ENCODE measurements around the gene SMIM31.

The SMIM31 gene

DNA sequence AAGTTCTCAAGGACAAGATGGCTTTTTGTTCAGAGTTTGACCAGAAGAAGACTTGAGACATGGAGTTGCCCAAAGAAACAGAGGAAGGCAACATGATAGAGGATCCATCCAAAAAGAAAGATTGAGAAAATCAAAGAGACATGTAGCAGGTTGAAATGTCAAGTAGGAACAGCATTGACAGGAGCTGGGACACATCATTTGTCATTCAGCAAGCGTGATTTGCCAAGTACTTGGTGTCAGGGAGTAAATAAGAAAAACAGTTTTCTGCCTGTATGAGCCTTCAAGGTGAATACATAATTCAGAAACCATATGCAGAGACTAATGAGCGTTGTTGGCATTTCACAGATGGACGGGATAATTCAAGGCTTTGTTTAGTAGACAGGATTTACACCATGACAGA is 11.2 kb downstream of the SMIM31 start:
- no peak overlapping the region for H3K27ac Mint-ChIP-seq

DNA sequence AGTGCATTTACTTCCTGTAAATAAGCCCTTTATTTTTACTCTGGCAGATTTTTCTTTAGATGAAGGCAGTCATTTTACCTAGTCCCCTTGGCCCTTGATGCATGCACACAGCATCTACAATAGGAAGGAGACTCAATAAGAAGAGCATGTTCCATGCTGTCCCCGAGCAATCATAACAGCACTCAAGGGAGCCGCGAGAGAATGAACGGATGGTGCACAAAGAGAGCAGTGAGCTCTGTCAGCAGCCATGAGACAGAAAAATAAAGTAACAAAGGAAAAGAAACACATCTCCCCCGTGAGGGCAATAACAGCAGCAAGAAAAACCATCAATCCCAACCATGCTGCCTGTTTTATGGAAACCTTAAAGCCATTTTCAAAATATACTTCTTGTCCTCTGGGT is 11.9 kb downstream of the SMIM31 start:
- no peaks in the 10 kb centered on the region for H3K9me3 Mint-ChIP-seq
- no peaks in the 10 kb centered on the region for H3K36me3 Mint-ChIP-seq (ENCODE audit: insufficient read depth)
- peaks cover 4 to 13% of the 10 kb centered on the region in 2 donors for H3K27me3 Mint-ChIP-seq
- H3K4me1 Mint-ChIP-seq (ENCODE audit: low read depth in 2 of 2): no peaks in the 10 kb centered on the region
- DNase-seq: no peak
- ATAC-seq (replicated peaks): no peak
- no peak overlapping the region for H3K4me3 Mint-ChIP-seq
- H3K27ac Mint-ChIP-seq: no peak overlapping the region

More for the DNA sequence above, 11.2 kb downstream of the SMIM31 start:
- H3K4me1 Mint-ChIP-seq (ENCODE audit: low read depth in 2 of 2): no peaks in the 10 kb centered on the region
- H3K4me3 Mint-ChIP-seq: no peak overlapping the region
- peaks cover 5 to 13% of the 10 kb centered on the region in 2 donors for H3K27me3 Mint-ChIP-seq
- no peaks in the 10 kb centered on the region for H3K9me3 Mint-ChIP-seq
- DNase-seq: no peak
- H3K36me3 Mint-ChIP-seq (ENCODE audit: insufficient read depth): no peaks in the 10 kb centered on the region
- ATAC-seq (replicated peaks): no peak

DNA sequence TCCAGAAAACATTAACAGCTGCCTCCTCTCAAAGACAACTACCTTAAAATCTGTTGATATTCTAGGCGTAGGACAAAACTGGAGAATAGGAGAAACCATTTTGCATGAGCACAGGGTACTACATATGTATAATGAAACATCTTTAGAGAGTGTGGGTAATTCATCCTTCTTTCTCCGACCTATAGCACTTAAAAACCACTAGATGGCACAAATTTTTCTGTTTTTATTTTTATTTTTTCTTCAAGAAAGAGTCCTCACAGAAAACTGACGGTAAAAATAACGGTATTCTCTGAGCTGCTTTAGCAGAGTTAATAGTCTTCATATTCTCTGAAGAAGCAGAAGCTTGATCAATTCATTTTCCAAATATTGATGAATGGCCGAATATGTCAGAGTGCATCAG is 14.6 kb downstream of the SMIM31 start:
- Mint-ChIP-seq H3K36me3 (ENCODE audit: insufficient read depth) (no peaks in the 10 kb centered on the region), H3K4me3 (no peak overlapping the region), H3K27me3 (peaks cover 4 to 13% of the 10 kb centered on the region in 2 donors), H3K4me1 (ENCODE audit: low read depth in 2 of 2) (no peaks in the 10 kb centered on the region), H3K27ac (no peak overlapping the region), H3K9me3 (no peaks in the 10 kb centered on the region)
- ATAC-seq (replicated peaks) (no peak), DNase-seq (no peak)

DNA sequence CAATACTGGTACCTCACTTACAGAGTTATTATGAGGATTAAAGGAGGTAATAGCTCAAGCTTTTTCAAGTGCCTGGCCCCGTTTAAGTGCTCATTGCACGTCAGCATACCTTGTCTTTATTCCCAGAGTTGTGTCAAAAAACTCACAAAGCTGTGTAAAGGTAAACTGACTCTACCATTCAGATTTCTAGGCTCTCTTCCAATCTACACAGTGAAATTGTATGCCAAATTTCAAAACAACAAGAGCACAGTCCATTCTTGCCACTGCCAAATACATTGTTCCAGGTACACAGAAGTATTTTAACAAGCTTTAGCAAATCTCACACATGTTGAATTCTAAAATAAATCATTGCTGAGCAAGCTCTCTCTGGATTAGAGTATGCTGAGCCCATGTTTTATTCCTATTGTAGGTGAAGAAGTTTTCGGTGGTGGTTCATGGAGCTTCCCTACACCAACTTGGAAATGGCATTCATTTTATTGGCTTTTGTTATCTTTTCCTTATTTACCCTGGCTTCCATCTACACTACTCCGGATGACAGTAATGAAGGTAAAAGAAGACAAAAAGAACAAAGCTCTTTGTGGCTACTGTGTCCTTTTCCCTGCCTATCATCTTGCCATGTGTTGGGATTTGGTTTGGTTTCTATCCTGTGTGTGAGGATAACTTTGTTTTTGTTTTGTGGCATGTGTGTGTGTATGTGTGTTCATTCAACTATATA is 16.2 kb downstream of the SMIM31 start:
- no peak overlapping the region for H3K4me3 Mint-ChIP-seq
- H3K27ac Mint-ChIP-seq: no peak overlapping the region
- DNase-seq (no peak), ATAC-seq (replicated peaks) (no peak)
- no peaks in the 10 kb centered on the region for H3K4me1 Mint-ChIP-seq (ENCODE audit: low read depth in 2 of 2)
- no peaks in the 10 kb centered on the region for H3K36me3 Mint-ChIP-seq (ENCODE audit: insufficient read depth)
- H3K27me3 Mint-ChIP-seq: peaks cover 4 to 13% of the 10 kb centered on the region in 2 donors
- H3K9me3 Mint-ChIP-seq: no peaks in the 10 kb centered on the region

DNA sequence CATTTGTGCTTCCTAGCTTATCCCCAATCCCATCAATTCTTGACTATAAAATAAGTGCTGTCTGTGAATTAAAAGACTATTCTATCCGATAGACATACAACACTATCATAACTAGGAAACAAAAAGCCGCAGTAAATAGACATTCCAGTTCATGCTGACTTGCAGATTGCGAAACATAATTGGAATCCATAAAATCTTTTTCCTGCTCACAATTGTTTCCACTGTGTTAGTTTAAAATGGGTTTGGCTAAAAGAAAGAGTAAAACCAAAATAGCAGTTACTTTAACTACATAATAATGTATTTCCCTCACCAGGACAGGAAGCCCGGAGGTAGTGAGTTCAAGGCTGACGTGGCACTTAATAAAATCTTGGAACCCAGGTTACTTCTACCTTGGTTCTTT is 17.2 kb downstream of the SMIM31 start:
- Mint-ChIP-seq H3K27ac (no peak overlapping the region), H3K36me3 (ENCODE audit: insufficient read depth) (no peaks in the 10 kb centered on the region), H3K4me1 (ENCODE audit: low read depth in 2 of 2) (no peaks in the 10 kb centered on the region), H3K9me3 (no peaks in the 10 kb centered on the region), H3K27me3 (peaks cover 4 to 5% of the 10 kb centered on the region in 2 donors), H3K4me3 (no peak overlapping the region)
- no peak for ATAC-seq (replicated peaks)
- DNase-seq: no peak

DNA sequence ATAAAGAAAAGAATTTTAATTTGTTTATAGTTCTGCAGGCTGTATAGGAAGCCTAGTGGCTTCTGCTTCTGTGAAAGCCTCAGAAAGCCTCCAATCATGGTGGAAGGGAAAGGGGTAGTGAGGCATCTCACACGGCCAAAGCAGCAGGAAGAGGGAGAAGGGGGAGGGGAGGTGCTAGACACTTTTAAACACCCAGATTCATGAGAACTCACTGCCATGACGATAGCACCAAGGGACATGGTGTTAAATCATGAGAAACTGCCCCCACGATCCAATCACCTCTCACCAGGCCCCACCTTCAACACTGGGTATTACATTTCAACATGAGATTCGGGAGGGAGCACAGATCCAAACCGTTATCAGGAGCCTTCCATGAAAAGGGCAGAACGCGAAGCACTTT is 18.1 kb downstream of the SMIM31 start:
- Mint-ChIP-seq H3K4me3 (no peak overlapping the region), H3K4me1 (ENCODE audit: low read depth in 2 of 2) (no peaks in the 10 kb centered on the region), H3K27ac (no peak overlapping the region), H3K9me3 (no peaks in the 10 kb centered on the region), H3K27me3 (peaks cover 0 to 4% of the 10 kb centered on the region in 2 donors), H3K36me3 (ENCODE audit: insufficient read depth) (no peaks in the 10 kb centered on the region)
- DNase-seq (no peak), ATAC-seq (replicated peaks) (no peak)

DNA sequence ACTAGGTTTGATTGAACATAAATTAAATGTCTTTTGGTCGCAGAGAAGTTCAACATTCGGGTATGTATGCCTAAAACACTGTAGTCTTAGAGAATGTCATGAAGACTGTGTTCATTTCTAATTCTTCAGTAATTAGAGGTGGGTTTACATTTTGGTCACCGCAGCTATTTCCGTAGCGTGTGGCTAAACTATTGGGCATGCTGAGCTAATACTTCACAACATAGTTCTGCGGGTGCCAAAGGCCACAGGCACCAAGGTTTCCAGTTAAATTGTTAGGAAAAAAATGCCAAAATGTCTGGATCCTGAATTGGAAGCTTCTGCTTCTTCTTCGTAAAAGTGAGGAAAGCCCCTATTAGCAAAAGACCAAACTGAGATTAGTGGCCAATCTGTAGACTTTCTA is 25.1 kb downstream of the SMIM31 start:
- no peak for ATAC-seq (replicated peaks)
- Mint-ChIP-seq H3K36me3 (ENCODE audit: insufficient read depth) (no peaks in the 10 kb centered on the region), H3K4me1 (ENCODE audit: low read depth in 2 of 2) (no peaks in the 10 kb centered on the region), H3K4me3 (no peak overlapping the region), H3K27ac (no peak overlapping the region), H3K9me3 (no peaks in the 10 kb centered on the region), H3K27me3 (no peaks in the 10 kb centered on the region)
- DNase-seq: no peak

DNA sequence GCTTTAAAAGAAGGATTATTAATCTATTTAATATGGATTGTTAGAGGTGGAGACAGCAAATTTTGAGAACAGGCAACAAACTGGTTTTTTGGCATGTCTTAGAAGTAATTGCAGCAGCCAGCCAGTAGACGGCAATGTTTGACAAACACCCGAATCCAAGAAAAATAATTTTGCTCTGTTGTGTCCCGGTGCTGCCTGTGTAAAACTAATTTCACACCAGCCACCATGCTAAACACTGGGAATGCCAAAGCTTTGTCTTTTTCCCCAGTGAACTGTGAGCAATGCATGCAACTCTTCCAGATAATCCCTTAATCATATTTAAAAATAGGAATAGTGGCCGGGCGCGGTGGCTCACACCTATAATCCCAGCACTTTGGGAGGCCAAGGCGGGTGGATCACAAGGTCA is 25.9 kb downstream of the SMIM31 start:
- no peaks in the 10 kb centered on the region for H3K27me3 Mint-ChIP-seq
- no peak for ATAC-seq (replicated peaks)
- H3K27ac Mint-ChIP-seq: no peak overlapping the region
- no peaks in the 10 kb centered on the region for H3K36me3 Mint-ChIP-seq (ENCODE audit: insufficient read depth)
- H3K4me3 Mint-ChIP-seq: no peak overlapping the region
- no peaks in the 10 kb centered on the region for H3K9me3 Mint-ChIP-seq
- H3K4me1 Mint-ChIP-seq (ENCODE audit: low read depth in 2 of 2): no peaks in the 10 kb centered on the region
- no peak for DNase-seq

DNA sequence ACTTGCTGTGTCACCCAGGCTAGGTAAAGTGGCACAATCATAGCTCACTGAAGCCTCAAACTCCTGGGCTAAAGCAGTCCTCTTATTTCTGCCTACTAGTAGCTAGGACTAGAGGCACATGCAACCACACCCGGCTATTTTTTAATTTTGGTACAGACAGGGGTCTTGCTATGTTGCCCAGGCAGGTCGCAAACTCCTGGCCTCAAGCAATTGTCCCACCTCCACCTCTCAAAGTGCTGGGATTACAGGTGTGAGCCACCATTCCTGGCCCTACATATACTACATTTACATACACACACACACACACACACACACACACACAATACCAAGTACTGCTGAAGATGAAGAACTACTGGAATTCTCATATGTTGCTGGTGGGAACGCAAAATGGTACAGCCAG is 26.9 kb downstream of the SMIM31 start:
- ATAC-seq (replicated peaks) (no peak), DNase-seq (no peak)
- Mint-ChIP-seq H3K36me3 (ENCODE audit: insufficient read depth) (no peaks in the 10 kb centered on the region), H3K4me1 (ENCODE audit: low read depth in 2 of 2) (no peaks in the 10 kb centered on the region), H3K27me3 (no peaks in the 10 kb centered on the region), H3K9me3 (no peaks in the 10 kb centered on the region), H3K4me3 (no peak overlapping the region), H3K27ac (no peak overlapping the region)

DNA sequence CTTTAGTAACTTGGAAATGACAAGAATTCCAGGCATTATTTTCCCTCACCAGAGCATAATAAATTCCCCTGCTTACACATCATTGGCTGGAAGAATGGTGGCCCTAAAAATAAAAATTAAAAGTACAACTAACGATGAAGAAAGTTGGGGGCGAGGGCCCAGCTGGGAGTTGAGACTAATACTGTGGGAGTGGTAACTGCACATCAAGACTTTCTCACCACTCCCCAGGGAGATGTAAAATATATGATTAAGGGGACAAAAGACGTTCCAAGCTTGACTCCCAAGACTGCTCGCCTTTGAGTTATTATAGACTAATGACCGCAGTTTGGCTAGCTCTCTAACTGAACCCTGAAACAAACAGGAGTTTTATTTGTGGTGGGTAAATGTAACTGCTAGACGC is 30.0 kb downstream of the SMIM31 start:
- H3K36me3 Mint-ChIP-seq (ENCODE audit: insufficient read depth): no peaks in the 10 kb centered on the region
- DNase-seq (no peak), ATAC-seq (replicated peaks) (no peak)
- H3K4me1 Mint-ChIP-seq (ENCODE audit: low read depth in 2 of 2): no peaks in the 10 kb centered on the region
- no peak overlapping the region for H3K27ac Mint-ChIP-seq
- H3K27me3 Mint-ChIP-seq: no peaks in the 10 kb centered on the region
- no peaks in the 10 kb centered on the region for H3K9me3 Mint-ChIP-seq
- no peak overlapping the region for H3K4me3 Mint-ChIP-seq

DNA sequence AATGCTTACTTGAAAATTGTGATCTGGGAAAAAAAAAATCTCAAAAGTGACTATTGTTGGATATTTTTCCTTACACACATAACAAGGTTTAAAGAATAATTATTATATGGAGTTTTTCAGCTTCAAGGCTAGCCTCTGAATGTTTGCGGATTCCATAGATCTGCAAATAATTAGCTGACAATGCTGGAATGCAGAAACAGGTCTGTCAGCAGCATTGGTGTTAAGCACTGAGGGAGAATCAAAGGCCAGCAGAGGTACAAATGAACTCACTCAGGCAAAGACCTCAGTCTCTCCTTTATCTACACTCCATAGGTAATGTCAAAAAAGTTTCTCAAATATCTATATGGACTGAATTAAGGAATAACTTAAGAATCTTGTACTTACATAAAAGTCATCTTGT is 35.1 kb downstream of the SMIM31 start:
- DNase-seq (no peak), ATAC-seq (replicated peaks) (no peak)
- Mint-ChIP-seq H3K4me3 (no peak overlapping the region), H3K9me3 (no peaks in the 10 kb centered on the region), H3K27ac (no peak overlapping the region), H3K27me3 (no peaks in the 10 kb centered on the region), H3K36me3 (ENCODE audit: insufficient read depth) (no peaks in the 10 kb centered on the region), H3K4me1 (ENCODE audit: low read depth in 2 of 2) (no peaks in the 10 kb centered on the region)

DNA sequence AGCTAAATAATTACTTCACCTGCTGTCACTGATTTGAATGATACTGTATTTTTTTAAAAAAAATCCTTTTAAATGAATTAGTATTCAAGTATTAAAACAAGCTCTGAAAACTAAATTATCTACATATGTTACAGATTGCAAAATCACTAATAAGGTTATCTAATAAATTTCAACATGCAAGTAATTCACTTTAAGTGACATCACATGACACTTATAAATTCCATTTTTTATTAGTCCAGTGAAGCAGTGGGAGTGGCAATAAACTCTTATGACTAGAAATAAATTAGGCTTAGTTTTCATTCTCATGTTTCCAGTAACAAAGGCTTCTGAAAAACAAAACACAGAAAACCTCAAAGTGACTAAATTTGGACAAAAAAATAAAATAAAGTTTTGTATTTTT is 36.3 kb downstream of the SMIM31 start:
- H3K27me3 Mint-ChIP-seq: no peaks in the 10 kb centered on the region
- DNase-seq (no peak), ATAC-seq (replicated peaks) (no peak)
- H3K4me1 Mint-ChIP-seq (ENCODE audit: low read depth in 2 of 2): no peaks in the 10 kb centered on the region
- no peaks in the 10 kb centered on the region for H3K36me3 Mint-ChIP-seq (ENCODE audit: insufficient read depth)
- H3K9me3 Mint-ChIP-seq: no peaks in the 10 kb centered on the region
- H3K27ac Mint-ChIP-seq: no peak overlapping the region
- no peak overlapping the region for H3K4me3 Mint-ChIP-seq

DNA sequence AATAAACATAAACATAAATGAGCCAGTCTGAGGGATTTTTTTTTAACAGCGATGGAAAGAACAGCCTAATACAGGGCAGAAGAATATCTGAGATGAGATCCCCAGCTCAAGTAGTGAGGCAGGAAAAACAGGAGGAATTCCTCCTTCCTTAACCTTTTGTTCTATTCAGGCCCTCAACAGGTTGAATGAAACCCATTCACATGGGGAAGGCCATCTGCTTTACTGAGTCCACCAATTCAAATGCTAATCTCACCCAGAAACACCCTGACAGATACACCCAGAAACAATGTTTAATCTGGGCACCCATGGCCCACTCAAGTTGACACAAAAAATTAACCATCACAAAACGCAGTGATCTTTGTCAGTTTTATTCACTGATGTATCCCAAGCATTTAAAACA is 45.5 kb downstream of the SMIM31 start:
- Mint-ChIP-seq H3K4me1 (ENCODE audit: low read depth in 2 of 2) (no peaks in the 10 kb centered on the region), H3K36me3 (ENCODE audit: insufficient read depth) (no peaks in the 10 kb centered on the region), H3K4me3 (no peak overlapping the region), H3K27me3 (no peaks in the 10 kb centered on the region), H3K27ac (no peak overlapping the region), H3K9me3 (peaks cover 0 to 1% of the 10 kb centered on the region in 2 donors)
- DNase-seq (no peak), ATAC-seq (replicated peaks) (no peak)

DNA sequence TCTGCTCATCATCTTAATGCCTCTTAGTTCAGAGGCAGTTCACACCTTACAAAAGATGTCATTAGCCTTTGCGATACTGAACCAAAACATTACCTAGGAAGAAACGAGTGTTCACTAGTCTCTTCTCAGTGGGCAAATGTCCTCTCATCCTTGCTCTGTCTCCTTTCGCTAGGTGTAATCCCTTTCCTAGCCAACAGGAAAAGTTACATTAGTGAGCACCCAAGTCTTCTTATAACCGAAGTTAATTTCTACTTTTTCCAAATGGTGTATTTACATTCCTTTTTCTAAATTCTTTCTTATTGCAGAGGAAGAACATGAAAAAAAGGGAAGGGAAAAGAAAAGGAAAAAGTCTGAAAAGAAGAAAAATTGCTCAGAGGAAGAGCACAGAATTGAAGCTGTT is 46.9 kb downstream of the SMIM31 start:
- no peak for DNase-seq
- Mint-ChIP-seq H3K27ac (no peak overlapping the region), H3K9me3 (peaks cover 0 to 1% of the 10 kb centered on the region in 2 donors), H3K4me1 (ENCODE audit: low read depth in 2 of 2) (no peaks in the 10 kb centered on the region), H3K36me3 (ENCODE audit: insufficient read depth) (no peaks in the 10 kb centered on the region), H3K4me3 (no peak overlapping the region), H3K27me3 (no peaks in the 10 kb centered on the region)
- no peak for ATAC-seq (replicated peaks)

Measured in effector memory CD8-positive, alpha-beta T cell (primary cell).